Retinal pigment epithelial cell (primary cell): ENCODE data around the gene HIVEP1.

Experiments used
- DNase-seq: peaks from one replicate; pipeline ENCODE4 v3.0.0-alpha.2; 2010; ENCODE audit warnings: low read depth
- H3K4me3 ChIP-seq: 2 replicates; pipeline ENCODE4 v1.5.1; 2011; ENCODE audit warnings: mild to moderate bottlenecking, low read length, control low read depth, moderate library complexity
- CTCF ChIP-seq: conservative IDR thresholded peaks from 2 replicates; pipeline ENCODE4 v1.5.1; 2011; ENCODE audit warnings: low read depth, low read length, control low read depth, inconsistent platforms

Gene HIVEP1

GRCh38 chr6:12190252-12190651 lies 178.1 kb downstream of the HIVEP1 start:
- TF ChIP-seq CTCF = no peak
- no peak overlapping the region for H3K4me3 ChIP-seq
- DNase-seq = no peak

- peak; percentile 67 for DNase-seq
- no peak overlapping the region for H3K4me3 ChIP-seq
- TF ChIP-seq CTCF = no peak
These were observed 184.3 kb downstream of the HIVEP1 start for GRCh38 chr6:12196326-12196936.

- no peak overlapping the region for H3K4me3 ChIP-seq
- no peak for DNase-seq
- no peak for TF ChIP-seq CTCF
These were observed 186.7 kb downstream of the HIVEP1 start for GRCh38 chr6:12198851-12199250.

- no peak for DNase-seq
- TF ChIP-seq CTCF = no peak
- no peak overlapping the region for H3K4me3 ChIP-seq
These were observed 188.0 kb downstream of the HIVEP1 start for GRCh38 chr6:12200015-12200564.

GRCh38 chr6:12200761-12201160 lies 188.6 kb downstream of the HIVEP1 start:
- DNase-seq = no peak
- no peak overlapping the region for H3K4me3 ChIP-seq
- TF ChIP-seq CTCF = no peak

- TF ChIP-seq CTCF = no peak
- no peak overlapping the region for H3K4me3 ChIP-seq
- DNase-seq = peak; percentile 82
These were observed 190.9 kb downstream of the HIVEP1 start for GRCh38 chr6:12203001-12203400.

- no peak for TF ChIP-seq CTCF
- no peak for DNase-seq
- H3K4me3 ChIP-seq = no peak overlapping the region
These were observed 196.1 kb downstream of the HIVEP1 start for GRCh38 chr6:12208190-12208589.
